H1 (cell line): Measurements from ENCODE around the gene PDZRN4. TPM values are rescaled to one million over a fixed set of nuclear protein-coding genes. Genes with fewer than 3 reads are reported as not detected.

Experiments
- CTBP2 ChIP-seq: IDR thresholded peaks from 2 replicates; pipeline ENCODE4 v1.7.0; 2011; ENCODE audit warnings: borderline replicate concordance, mild to moderate bottlenecking, moderate library complexity, mixed read lengths, low read length; ENCODE audit not compliant: insufficient read depth, insufficient read length
- EP300 ChIP-seq, 2 experiments: IDR thresholded peaks; 1 replicate in 1 of 2; 2 replicates in 1 of 2; pipeline ENCODE4 v1.6.1; 2011 to 2012; ENCODE audit warnings: low read depth in 2 of 2, low read length in 2 of 2, mild to moderate bottlenecking in 2 of 2, borderline replicate concordance in 1 of 2, inconsistent platforms in 1 of 2, moderate library complexity in 1 of 2
- NANOG ChIP-seq: IDR thresholded peaks from 2 replicates; pipeline ENCODE4 v1.6.1; 2011; ENCODE audit warnings: low read length, low read depth, mild to moderate bottlenecking, inconsistent platforms; ENCODE audit not compliant: insufficient read depth, poor library complexity, severe bottlenecking
- TCF12 ChIP-seq: IDR thresholded peaks from 2 replicates; pipeline ENCODE4 v1.6.1; 2011; ENCODE audit warnings: low read depth, mild to moderate bottlenecking, low read length
- TEAD4 ChIP-seq: IDR thresholded peaks from 2 replicates; pipeline ENCODE4 v1.6.1; 2012; ENCODE audit warnings: low read depth, low read length, inconsistent platforms, mixed read lengths
- YY1 ChIP-seq: IDR thresholded peaks from 2 replicates; pipeline ENCODE4 v1.6.1; 2011; ENCODE audit warnings: low read depth, mild to moderate bottlenecking, low read length
- polyA plus RNA-seq, 7 experiments: library from polyadenylated mRNA; depleted of rRNA in 3 of 7; stranded (reverse) in 5 of 7; unstranded in 2 of 7; fragments of >200 nt in 5 of 7; fragments of 200-250 nt in 2 of 7; gene quantifications; 1 replicate in 5 of 7; 2 replicates in 1 of 7; 4 replicates in 1 of 7; pipeline versions ENCODE4 v1.2.1 to v1.2.3, GENCODE V29; 2011 to 2013; ENCODE audit warnings: missing spikeins in 2 of 7, mixed read lengths in 2 of 7
- total RNA-seq: library from RNA; stranded (reverse); fragmentation: NEBNext Ultra II Directional; extraction: Animal tissue kit (Norgen Biotek cat#: 25700); gene quantifications from 2 replicates; pipeline ENCODE4 v1.2.1, GENCODE V29; 2021
- TF ChIP-seq, protein P1 (sequence below): fragments of 300-600 bp; sonication (generic); IDR thresholded peaks from 2 replicates; pipeline ENCODE4 v1.7.1; 2012; ENCODE audit warnings: low read length, moderate library complexity, mild to moderate bottlenecking, inconsistent platforms; ENCODE audit not compliant: insufficient replicate concordance
- TF ChIP-seq, protein P2 (sequence below): IDR thresholded peaks from 2 replicates; pipeline ENCODE4 v1.6.1; 2012; ENCODE audit warnings: inconsistent platforms

PDZRN4 gene
- total and polyA plus RNA-seq, 2 of the 8 experiments (the other 6 are each of a cell fraction or from before 2014, with no cell fraction given): not detected

DNA sequence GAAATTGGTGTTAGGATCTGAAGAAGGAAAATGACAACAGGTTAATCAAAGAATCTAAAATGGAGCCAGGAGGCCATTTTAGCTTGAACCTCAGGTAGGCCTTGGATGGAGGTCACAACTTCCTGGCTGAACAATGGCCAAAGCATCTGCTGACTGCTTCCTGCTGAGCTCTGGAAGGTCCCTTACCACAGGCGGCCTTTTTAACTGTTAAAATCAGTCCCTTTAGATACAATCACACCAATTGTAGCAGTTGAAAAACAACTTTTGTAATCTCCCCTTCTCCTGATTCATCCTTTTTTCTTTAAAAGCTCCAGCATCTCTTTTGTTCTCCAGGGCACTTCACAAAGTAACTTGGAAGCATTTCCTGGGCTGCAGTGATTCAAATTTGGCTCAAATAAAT is 388.8 kb downstream of the PDZRN4 start (continued):
- TF ChIP-seq, protein P1, sequence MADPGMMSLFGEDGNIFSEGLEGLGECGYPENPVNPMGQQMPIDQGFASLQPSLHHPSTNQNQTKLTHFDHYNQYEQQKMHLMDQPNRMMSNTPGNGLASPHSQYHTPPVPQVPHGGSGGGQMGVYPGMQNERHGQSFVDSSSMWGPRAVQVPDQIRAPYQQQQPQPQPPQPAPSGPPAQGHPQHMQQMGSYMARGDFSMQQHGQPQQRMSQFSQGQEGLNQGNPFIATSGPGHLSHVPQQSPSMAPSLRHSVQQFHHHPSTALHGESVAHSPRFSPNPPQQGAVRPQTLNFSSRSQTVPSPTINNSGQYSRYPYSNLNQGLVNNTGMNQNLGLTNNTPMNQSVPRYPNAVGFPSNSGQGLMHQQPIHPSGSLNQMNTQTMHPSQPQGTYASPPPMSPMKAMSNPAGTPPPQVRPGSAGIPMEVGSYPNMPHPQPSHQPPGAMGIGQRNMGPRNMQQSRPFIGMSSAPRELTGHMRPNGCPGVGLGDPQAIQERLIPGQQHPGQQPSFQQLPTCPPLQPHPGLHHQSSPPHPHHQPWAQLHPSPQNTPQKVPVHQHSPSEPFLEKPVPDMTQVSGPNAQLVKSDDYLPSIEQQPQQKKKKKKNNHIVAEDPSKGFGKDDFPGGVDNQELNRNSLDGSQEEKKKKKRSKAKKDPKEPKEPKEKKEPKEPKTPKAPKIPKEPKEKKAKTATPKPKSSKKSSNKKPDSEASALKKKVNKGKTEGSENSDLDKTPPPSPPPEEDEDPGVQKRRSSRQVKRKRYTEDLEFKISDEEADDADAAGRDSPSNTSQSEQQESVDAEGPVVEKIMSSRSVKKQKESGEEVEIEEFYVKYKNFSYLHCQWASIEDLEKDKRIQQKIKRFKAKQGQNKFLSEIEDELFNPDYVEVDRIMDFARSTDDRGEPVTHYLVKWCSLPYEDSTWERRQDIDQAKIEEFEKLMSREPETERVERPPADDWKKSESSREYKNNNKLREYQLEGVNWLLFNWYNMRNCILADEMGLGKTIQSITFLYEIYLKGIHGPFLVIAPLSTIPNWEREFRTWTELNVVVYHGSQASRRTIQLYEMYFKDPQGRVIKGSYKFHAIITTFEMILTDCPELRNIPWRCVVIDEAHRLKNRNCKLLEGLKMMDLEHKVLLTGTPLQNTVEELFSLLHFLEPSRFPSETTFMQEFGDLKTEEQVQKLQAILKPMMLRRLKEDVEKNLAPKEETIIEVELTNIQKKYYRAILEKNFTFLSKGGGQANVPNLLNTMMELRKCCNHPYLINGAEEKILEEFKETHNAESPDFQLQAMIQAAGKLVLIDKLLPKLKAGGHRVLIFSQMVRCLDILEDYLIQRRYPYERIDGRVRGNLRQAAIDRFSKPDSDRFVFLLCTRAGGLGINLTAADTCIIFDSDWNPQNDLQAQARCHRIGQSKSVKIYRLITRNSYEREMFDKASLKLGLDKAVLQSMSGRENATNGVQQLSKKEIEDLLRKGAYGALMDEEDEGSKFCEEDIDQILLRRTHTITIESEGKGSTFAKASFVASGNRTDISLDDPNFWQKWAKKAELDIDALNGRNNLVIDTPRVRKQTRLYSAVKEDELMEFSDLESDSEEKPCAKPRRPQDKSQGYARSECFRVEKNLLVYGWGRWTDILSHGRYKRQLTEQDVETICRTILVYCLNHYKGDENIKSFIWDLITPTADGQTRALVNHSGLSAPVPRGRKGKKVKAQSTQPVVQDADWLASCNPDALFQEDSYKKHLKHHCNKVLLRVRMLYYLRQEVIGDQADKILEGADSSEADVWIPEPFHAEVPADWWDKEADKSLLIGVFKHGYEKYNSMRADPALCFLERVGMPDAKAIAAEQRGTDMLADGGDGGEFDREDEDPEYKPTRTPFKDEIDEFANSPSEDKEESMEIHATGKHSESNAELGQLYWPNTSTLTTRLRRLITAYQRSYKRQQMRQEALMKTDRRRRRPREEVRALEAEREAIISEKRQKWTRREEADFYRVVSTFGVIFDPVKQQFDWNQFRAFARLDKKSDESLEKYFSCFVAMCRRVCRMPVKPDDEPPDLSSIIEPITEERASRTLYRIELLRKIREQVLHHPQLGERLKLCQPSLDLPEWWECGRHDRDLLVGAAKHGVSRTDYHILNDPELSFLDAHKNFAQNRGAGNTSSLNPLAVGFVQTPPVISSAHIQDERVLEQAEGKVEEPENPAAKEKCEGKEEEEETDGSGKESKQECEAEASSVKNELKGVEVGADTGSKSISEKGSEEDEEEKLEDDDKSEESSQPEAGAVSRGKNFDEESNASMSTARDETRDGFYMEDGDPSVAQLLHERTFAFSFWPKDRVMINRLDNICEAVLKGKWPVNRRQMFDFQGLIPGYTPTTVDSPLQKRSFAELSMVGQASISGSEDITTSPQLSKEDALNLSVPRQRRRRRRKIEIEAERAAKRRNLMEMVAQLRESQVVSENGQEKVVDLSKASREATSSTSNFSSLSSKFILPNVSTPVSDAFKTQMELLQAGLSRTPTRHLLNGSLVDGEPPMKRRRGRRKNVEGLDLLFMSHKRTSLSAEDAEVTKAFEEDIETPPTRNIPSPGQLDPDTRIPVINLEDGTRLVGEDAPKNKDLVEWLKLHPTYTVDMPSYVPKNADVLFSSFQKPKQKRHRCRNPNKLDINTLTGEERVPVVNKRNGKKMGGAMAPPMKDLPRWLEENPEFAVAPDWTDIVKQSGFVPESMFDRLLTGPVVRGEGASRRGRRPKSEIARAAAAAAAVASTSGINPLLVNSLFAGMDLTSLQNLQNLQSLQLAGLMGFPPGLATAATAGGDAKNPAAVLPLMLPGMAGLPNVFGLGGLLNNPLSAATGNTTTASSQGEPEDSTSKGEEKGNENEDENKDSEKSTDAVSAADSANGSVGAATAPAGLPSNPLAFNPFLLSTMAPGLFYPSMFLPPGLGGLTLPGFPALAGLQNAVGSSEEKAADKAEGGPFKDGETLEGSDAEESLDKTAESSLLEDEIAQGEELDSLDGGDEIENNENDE: peak; percentile 57
- 0 out of 2 replicates have a peak, but pooled peaks have one; percentile 20 for TF ChIP-seq TCF12
- TF ChIP-seq YY1: peak; percentile 97
- peak; percentile 65 for TF ChIP-seq TEAD4
- TF ChIP-seq EP300 (IDR thresholded peaks at IDR 0.05; ENCODE audit: borderline replicate concordance in 1 of 2, low read depth in 2 of 2, low read length in 2 of 2): peak in 1 of 2 experiments; percentile 41; a peak in 1 of 3 replicates
- peak; percentile 82 for TF ChIP-seq NANOG
- peak; percentile 75 for TF ChIP-seq CTBP2
- TF ChIP-seq, protein P2, sequence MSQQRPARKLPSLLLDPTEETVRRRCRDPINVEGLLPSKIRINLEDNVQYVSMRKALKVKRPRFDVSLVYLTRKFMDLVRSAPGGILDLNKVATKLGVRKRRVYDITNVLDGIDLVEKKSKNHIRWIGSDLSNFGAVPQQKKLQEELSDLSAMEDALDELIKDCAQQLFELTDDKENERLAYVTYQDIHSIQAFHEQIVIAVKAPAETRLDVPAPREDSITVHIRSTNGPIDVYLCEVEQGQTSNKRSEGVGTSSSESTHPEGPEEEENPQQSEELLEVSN: no peak
